ENCODE data around the gene MCAM. TPM values are rescaled to one million over a fixed set of nuclear protein-coding genes. Genes with fewer than 3 reads are reported as not detected.
A peak's percentile ranks its signal among the peaks of the same experiment; 100 is the strongest.

The MCAM gene
- total and polyA plus RNA-seq, 8 donors: 7.3 to 379 (median 70.4) TPM

- H3K27ac ChIP-seq: peak overlapping the region in 1 of 5 donors; percentile 93
- peaks cover 0 to 22% (median 13%) of the 10 kb centered on the region in 3 donors for H3K27me3 ChIP-seq
- DNase-seq: no peak
- no peak overlapping the region for H3K4me3 ChIP-seq
- H3K36me3 ChIP-seq: peaks cover 0 to 27% (median 16%) of the 10 kb centered on the region in 4 donors
- intact Hi-C loops (cut with DNase I; ENCODE audit: low total_unique reads): loop anchor here (10.0 kb wide), 1 partner anchor 115 kb away; no protein-coding TSS in a partner anchor
- no peaks in the 10 kb centered on the region for H3K9me3 ChIP-seq
- TF ChIP-seq EP300 (IDR thresholded peaks at IDR 0.05) (no peak), CTCF (IDR thresholded peaks at IDR 0.05) (no peak), POLR2AphosphoS5 (IDR thresholded peaks at IDR 0.05) (no peak), POLR2A (IDR thresholded peaks at IDR 0.05) (no peak)
- WGBS, 5 donors: 79 to 85% (median 84%) methylated on average over 7 to 10 of the region's 10 CpGs
- H3K4me1 ChIP-seq: peaks cover 28 to 62% (median 53%) of the 10 kb centered on the region in 4 donors
Observed at GRCh38 chr11:119359365-119360214, 42.7 kb upstream of the MCAM start.

- TF ChIP-seq CTCF (IDR thresholded peaks at IDR 0.05): no peak
- no peak for TF ChIP-seq POLR2AphosphoS5 (IDR thresholded peaks at IDR 0.05)
- no peak for TF ChIP-seq POLR2A (IDR thresholded peaks at IDR 0.05)
- TF ChIP-seq EP300 (IDR thresholded peaks at IDR 0.05): no peak
- H3K36me3 ChIP-seq: peaks cover 0 to 27% (median 16%) of the 10 kb centered on the region in 4 donors
- peak overlapping the region; percentile 41 to 53 (median 51) for H3K4me3 ChIP-seq
- intact Hi-C loops (cut with DNase I; ENCODE audit: low total_unique reads): loop anchor here (10.0 kb wide), 1 partner anchor 118 kb away; no protein-coding TSS in a partner anchor
- peaks cover 0 to 4% (median 0%) of the 10 kb centered on the region in 3 donors for H3K27me3 ChIP-seq
- DNase-seq: no peak
- peak overlapping the region in 4 of 5 donors; percentile 51 to 88 (median 70) for H3K27ac ChIP-seq
- WGBS, 5 donors: 41 to 52% (median 45%) methylated on average over 7 to 13 of the region's 13 CpGs
- H3K9me3 ChIP-seq: no peaks in the 10 kb centered on the region
- peaks cover 13 to 51% (median 38%) of the 10 kb centered on the region in 4 donors for H3K4me1 ChIP-seq
Observed at GRCh38 chr11:119357074-119357473, 40.1 kb upstream of the MCAM start.

- H3K4me3 ChIP-seq: peak overlapping the region; percentile 41 to 53 (median 51)
- H3K4me1 ChIP-seq: peaks cover 12 to 45% (median 33%) of the 10 kb centered on the region in 4 donors
Observed at GRCh38 chr11:119356349-119357031, 39.6 kb upstream of the MCAM start.

More at GRCh38 chr11:119356349-119357031, 39.6 kb upstream of the MCAM start:
- WGBS, 5 donors: 0 to 6% (median 1%) methylated on average over 37 to 54 of the region's 54 CpGs
- Histone ChIP-seq H3K27me3 (peaks cover 0 to 4% (median 0%) of the 10 kb centered on the region in 3 donors), H3K36me3 (peaks cover 0 to 27% (median 16%) of the 10 kb centered on the region in 4 donors), H3K9me3 (no peaks in the 10 kb centered on the region), H3K27ac (peak overlapping the region; percentile 42 to 88 (median 68))
- DNase-seq: peak; percentile 85 to 95
- TF ChIP-seq EP300 (IDR thresholded peaks at IDR 0.05): no peak
- TF ChIP-seq POLR2AphosphoS5 (IDR thresholded peaks at IDR 0.05): peak; percentile 14 to 32 (median 24)
- TF ChIP-seq CTCF (IDR thresholded peaks at IDR 0.05): peak in 5 of 7 experiments; percentile 74 to 93 (median 77)
- intact Hi-C loops (cut with DNase I; ENCODE audit: low total_unique reads): loop anchor here (10.0 kb wide), 1 partner anchor 118 kb away; no protein-coding TSS in a partner anchor
